ENCODE measurements around the gene STX1B. TPM values are rescaled to one million over a fixed set of nuclear protein-coding genes. Genes with fewer than 3 reads are reported as not detected.

STX1B gene
- total RNA-seq, 1 experiment from 2014 or later = 3.9 TPM

DNA sequence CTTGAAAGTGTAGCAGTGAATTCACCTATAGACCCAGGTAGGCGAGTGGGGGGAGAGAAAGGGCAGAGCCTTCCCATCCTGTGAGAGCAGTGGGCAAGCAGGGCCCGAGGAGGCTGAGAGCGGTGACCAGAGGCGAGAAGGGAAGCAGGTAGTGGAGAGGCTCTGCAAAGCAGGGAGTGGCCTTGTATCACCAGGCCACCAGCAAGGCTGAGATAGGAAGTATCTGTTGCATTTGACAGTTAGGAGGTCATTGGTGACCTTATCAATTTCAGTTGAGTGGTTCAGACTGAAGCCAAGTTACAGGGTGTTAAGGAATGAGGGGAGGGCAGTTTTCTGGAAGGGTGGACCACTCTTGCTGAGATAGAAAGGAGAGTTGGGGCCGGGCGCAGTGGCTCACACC is 36.1 kb downstream of the STX1B start:
- ChIA-PET POLR2A (ENCODE audit: unreplicated experiment) (no interaction called here), CTCF (no interaction called here)
- Histone ChIP-seq H3K9me2 (ENCODE audit: insufficient read depth) (no peaks in the 10 kb centered on the region), H3K4me1 (replicated peaks; ENCODE audit: insufficient read depth) (no peaks in the 10 kb centered on the region), H2AFZ (no peak overlapping the region), H3K79me2 (ENCODE audit: low read depth) (no peaks in the 10 kb centered on the region), H3K27ac (no peak overlapping the region), H3K4me2 (no peak overlapping the region), H4K20me1 (ENCODE audit: insufficient read depth) (peaks cover 12% of the 10 kb centered on the region; the same call in 1 of the 2 replicates), H3F3A (ENCODE audit: insufficient read depth, low read depth) (no peaks in the 10 kb centered on the region; the same call in 1 of the 2 replicates), H3K9me3 (ENCODE audit: insufficient read depth, low read depth) (no peaks in the 10 kb centered on the region), H3K36me3 (ENCODE audit: low read depth) (peaks cover 30% of the 10 kb centered on the region), H3K27me3 (ENCODE audit: insufficient read depth, low read depth) (no peaks in the 10 kb centered on the region), H3K4me3 (no peak overlapping the region)
- BruUV-seq (replicated peaks) = no TSS peak
- no peak for TF ChIP-seq EZH2 (IDR thresholded peaks at IDR 0.05; ENCODE audit: low read depth)
- intact Hi-C loops (cut with micrococcal nuclease; ENCODE audit: unreplicated experiment) = no loop called here
- DNase-seq = peak in 1 of 2 experiments; percentile 13

DNA sequence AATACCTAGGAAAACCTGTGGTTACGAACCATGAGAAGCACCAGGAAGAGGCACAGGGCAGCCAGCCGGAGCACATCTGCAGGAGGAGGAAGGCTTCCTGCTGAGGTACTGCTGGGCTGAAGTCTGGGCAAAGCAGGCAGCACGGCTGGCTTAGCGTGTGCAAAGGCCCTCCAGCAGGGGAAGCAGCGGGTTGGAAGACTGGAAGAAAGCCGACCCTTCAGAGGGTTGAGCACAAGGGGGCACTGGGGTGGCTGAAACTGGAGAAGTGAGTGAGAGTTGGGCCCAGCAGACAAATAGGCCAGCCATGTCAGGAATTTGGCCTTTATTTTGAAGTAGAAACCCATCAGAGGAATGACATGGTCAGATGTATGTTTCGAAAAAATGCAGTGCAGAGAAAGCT is 37.6 kb downstream of the STX1B start:
- TF ChIP-seq, protein P1, sequence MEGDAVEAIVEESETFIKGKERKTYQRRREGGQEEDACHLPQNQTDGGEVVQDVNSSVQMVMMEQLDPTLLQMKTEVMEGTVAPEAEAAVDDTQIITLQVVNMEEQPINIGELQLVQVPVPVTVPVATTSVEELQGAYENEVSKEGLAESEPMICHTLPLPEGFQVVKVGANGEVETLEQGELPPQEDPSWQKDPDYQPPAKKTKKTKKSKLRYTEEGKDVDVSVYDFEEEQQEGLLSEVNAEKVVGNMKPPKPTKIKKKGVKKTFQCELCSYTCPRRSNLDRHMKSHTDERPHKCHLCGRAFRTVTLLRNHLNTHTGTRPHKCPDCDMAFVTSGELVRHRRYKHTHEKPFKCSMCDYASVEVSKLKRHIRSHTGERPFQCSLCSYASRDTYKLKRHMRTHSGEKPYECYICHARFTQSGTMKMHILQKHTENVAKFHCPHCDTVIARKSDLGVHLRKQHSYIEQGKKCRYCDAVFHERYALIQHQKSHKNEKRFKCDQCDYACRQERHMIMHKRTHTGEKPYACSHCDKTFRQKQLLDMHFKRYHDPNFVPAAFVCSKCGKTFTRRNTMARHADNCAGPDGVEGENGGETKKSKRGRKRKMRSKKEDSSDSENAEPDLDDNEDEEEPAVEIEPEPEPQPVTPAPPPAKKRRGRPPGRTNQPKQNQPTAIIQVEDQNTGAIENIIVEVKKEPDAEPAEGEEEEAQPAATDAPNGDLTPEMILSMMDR (conservative IDR thresholded peaks at IDR 0.05) = no peak
- no peak for TF ChIP-seq EZH2 (IDR thresholded peaks at IDR 0.05; ENCODE audit: low read depth)
- H3K4me1 ChIP-seq (replicated peaks; ENCODE audit: insufficient read depth) = no peaks in the 10 kb centered on the region
- no peak overlapping the region for H3K4me2 ChIP-seq
- no peak overlapping the region for H3K27ac ChIP-seq
- intact Hi-C loops (cut with micrococcal nuclease; ENCODE audit: unreplicated experiment) = no loop called here
- no TSS peak for BruUV-seq (replicated peaks)
- ChIA-PET POLR2A (ENCODE audit: unreplicated experiment) (no interaction called here), CTCF (no interaction called here)
- H3K79me2 ChIP-seq (ENCODE audit: low read depth) = no peaks in the 10 kb centered on the region
- no peak overlapping the region for H3K4me3 ChIP-seq
- peaks cover 11% of the 10 kb centered on the region for H4K20me1 ChIP-seq (ENCODE audit: insufficient read depth)
- no peaks in the 10 kb centered on the region for H3K9me2 ChIP-seq (ENCODE audit: insufficient read depth)
- no peak overlapping the region for H2AFZ ChIP-seq
- peak in 1 of 2 experiments; percentile 9 for DNase-seq
- H3F3A ChIP-seq (ENCODE audit: insufficient read depth, low read depth) = no peaks in the 10 kb centered on the region; the same call in 1 of the 2 replicates
- no peaks in the 10 kb centered on the region for H3K9me3 ChIP-seq (ENCODE audit: insufficient read depth, low read depth)
- no peaks in the 10 kb centered on the region for H3K27me3 ChIP-seq (ENCODE audit: insufficient read depth, low read depth)
- H3K36me3 ChIP-seq (ENCODE audit: low read depth) = peaks cover 39% of the 10 kb centered on the region

DNA sequence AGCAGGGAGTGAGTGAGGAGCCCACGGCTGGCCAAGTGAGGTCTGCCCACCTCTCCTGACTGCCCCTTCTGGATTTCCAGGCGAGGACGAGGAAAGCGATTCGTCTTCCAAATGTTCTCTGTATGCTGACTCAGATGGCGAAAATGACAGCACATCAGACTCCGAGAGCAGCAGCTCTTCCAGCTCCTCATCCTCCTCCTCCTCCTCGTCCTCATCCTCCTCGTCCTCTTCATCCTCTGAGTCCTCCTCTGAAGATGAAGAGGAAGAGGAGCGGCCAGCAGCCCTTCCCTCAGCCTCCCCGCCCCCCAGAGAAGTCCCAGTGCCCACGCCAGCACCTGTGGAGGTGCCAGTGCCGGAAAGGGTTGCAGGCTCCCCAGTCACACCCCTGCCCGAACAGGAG is 39.1 kb downstream of the STX1B start:
- Histone ChIP-seq H3F3A (ENCODE audit: insufficient read depth, low read depth) (no peaks in the 10 kb centered on the region), H2AFZ (no peak overlapping the region), H3K36me3 (ENCODE audit: low read depth) (peaks cover 48% of the 10 kb centered on the region), H3K27ac (no peak overlapping the region), H3K79me2 (ENCODE audit: low read depth) (no peaks in the 10 kb centered on the region), H3K27me3 (ENCODE audit: insufficient read depth, low read depth) (no peaks in the 10 kb centered on the region), H3K9me2 (ENCODE audit: insufficient read depth) (no peaks in the 10 kb centered on the region), H3K9me3 (ENCODE audit: insufficient read depth, low read depth) (no peaks in the 10 kb centered on the region), H3K4me2 (no peak overlapping the region), H4K20me1 (ENCODE audit: insufficient read depth) (peaks cover 11% of the 10 kb centered on the region), H3K4me3 (no peak overlapping the region), H3K4me1 (replicated peaks; ENCODE audit: insufficient read depth) (no peaks in the 10 kb centered on the region)
- CTCF ChIA-PET = interaction anchor here (0.6 kb wide), 1 partner anchor 24 kb away, joined by 9 read pairs; no protein-coding TSS in a partner anchor
- TF ChIP-seq EZH2 (IDR thresholded peaks at IDR 0.05; ENCODE audit: low read depth) = no peak
- TF ChIP-seq, protein P1 (conservative IDR thresholded peaks at IDR 0.05) = no peak
- POLR2A ChIA-PET (ENCODE audit: unreplicated experiment) = interaction anchor here (0.6 kb wide), 1 partner anchor 166 kb away, joined by 8 read pairs; no protein-coding TSS in a partner anchor
- peak in 1 of 2 experiments; percentile 30 for DNase-seq
- BruUV-seq (replicated peaks) = no TSS peak
- intact Hi-C loops (cut with micrococcal nuclease; ENCODE audit: unreplicated experiment) = no loop called here
